Measurements from ENCODE around the gene TPGS1. TPM values are rescaled to one million over a fixed set of nuclear protein-coding genes. Genes with fewer than 3 reads are reported as not detected.

The TPGS1 gene
- total and polyA plus RNA-seq, 2 donors (not counting 3 experiments of a cell fraction or from before 2014, with no cell fraction given), result 20.9 to 24.7 TPM

DNA sequence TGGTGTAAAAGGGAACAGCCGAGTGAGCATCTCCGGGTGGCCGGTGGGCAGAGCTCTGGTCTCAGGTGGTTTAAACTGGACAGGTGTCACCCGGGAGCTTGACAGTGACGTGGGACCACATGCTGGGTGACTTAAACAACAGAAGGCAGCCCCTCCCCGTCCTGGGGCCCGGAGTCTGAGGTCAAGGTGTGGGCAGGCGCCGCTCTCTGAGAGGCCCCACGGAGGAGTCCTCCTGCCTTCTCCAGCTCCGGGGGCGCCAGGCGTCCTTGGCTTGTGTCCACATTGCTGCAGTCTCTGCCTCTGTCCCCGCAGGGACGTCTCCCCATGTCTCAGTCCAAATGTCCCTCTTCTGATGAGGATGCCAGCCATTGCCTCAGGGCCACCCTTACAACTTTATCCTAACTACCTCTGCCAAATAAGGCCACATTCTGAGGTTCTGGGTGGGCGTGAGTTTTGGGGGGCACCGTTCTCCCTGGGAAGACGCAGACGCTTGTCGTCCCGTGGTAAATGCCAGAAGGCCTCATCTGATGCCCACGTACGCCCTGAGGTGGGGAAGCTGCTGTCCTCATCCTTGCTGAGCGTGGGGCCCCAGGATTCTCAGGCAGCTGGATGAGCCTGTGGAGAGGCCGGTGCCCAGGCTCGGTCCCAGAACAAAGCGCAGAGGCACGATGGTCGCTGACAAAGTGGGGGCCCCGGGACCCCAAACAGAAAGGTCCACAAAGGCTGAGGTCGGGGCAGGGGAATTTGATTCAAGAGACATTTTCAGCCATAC, 49.5 kb downstream of the TPGS1 start:
- Histone ChIP-seq H3K4me2 (ENCODE audit: insufficient read depth, low read length) (no peak overlapping the region), H3K4me3 (replicated peaks in 1 of 3; ENCODE audit: insufficient read depth in 1 of 3, low read depth in 1 of 3, low read length in 3 of 3) (no peak overlapping the region), H3K9ac (replicated peaks; ENCODE audit: extremely low read depth, insufficient read depth, low read length) (no peak overlapping the region), H3K4me1 (ENCODE audit: control insufficient read depth, extremely low read depth, insufficient read depth, low read length) (no peaks in the 10 kb centered on the region), H3K79me2 (ENCODE audit: control insufficient read depth, insufficient read depth, low read length) (no peaks in the 10 kb centered on the region), H3K9me3 (replicated peaks; ENCODE audit: control insufficient read depth, insufficient read depth, low read length) (no peaks in the 10 kb centered on the region), H3K9me1 (replicated peaks; ENCODE audit: control insufficient read depth, extremely low read depth, insufficient read depth, low read length) (no peaks in the 10 kb centered on the region), H3K27me3 (ENCODE audit: control insufficient read depth in 2 of 2, insufficient read depth in 2 of 2, low read length in 2 of 2) (no peaks in the 10 kb centered on the region), H3K36me3 (ENCODE audit: control insufficient read depth in 2 of 2, extremely low read depth in 1 of 2, insufficient read depth in 2 of 2, low read length in 2 of 2) (no peaks in the 10 kb centered on the region), H2AFZ (ENCODE audit: low read depth, low read length) (no peak overlapping the region), H3K27ac (ENCODE audit: insufficient read depth, low read depth, low read length) (no peak overlapping the region), H4K20me1 (replicated peaks; ENCODE audit: control insufficient read depth, extremely low read depth, insufficient read depth, low read length) (no peaks in the 10 kb centered on the region)
- TF ChIP-seq, protein P1, sequence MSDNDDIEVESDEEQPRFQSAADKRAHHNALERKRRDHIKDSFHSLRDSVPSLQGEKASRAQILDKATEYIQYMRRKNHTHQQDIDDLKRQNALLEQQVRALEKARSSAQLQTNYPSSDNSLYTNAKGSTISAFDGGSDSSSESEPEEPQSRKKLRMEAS (IDR thresholded peaks at IDR 0.05; ENCODE audit: insufficient read depth, insufficient read length), result no peak
- TF ChIP-seq EZH2 (IDR thresholded peaks at IDR 0.05; ENCODE audit: borderline replicate concordance, low read depth, low read length, severe bottlenecking) (no peak), POLR2A (IDR thresholded peaks at IDR 0.05; ENCODE audit: low read depth, low read length) (no peak), MYC (IDR thresholded peaks at IDR 0.05; ENCODE audit: low read depth, low read length) (no peak), JUN (IDR thresholded peaks at IDR 0.05; ENCODE audit: borderline replicate concordance, insufficient read depth, insufficient read length, low read depth) (no peak), GATA2 (IDR thresholded peaks at IDR 0.05; ENCODE audit: insufficient read depth, insufficient read length, low read depth, low read length) (no peak), POLR2AphosphoS5 (IDR thresholded peaks at IDR 0.05; ENCODE audit: insufficient read depth, low read depth, low read length) (no peak), FOS (IDR thresholded peaks at IDR 0.05; ENCODE audit: borderline replicate concordance, insufficient read depth, low read length) (no peak)
- TF ChIP-seq, protein P2, sequence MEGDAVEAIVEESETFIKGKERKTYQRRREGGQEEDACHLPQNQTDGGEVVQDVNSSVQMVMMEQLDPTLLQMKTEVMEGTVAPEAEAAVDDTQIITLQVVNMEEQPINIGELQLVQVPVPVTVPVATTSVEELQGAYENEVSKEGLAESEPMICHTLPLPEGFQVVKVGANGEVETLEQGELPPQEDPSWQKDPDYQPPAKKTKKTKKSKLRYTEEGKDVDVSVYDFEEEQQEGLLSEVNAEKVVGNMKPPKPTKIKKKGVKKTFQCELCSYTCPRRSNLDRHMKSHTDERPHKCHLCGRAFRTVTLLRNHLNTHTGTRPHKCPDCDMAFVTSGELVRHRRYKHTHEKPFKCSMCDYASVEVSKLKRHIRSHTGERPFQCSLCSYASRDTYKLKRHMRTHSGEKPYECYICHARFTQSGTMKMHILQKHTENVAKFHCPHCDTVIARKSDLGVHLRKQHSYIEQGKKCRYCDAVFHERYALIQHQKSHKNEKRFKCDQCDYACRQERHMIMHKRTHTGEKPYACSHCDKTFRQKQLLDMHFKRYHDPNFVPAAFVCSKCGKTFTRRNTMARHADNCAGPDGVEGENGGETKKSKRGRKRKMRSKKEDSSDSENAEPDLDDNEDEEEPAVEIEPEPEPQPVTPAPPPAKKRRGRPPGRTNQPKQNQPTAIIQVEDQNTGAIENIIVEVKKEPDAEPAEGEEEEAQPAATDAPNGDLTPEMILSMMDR (IDR thresholded peaks at IDR 0.05; ENCODE audit: extremely low read depth in 1 of 2, insufficient read depth in 1 of 2, low read depth in 1 of 2, low read length in 2 of 2), result no peak
- FAIRE-seq (no peak), DNase-seq (ENCODE audit: low read depth, low spot score) (no peak)
- no TSS peak for BruUV-seq (replicated peaks)
- dilution Hi-C loops (cut with MboI; ENCODE audit: extremely low pct_ligation_motif_present, low sequenced_read_pairs) (no loop called here), intact Hi-C loops (cut with micrococcal nuclease) (no loop called here)
- CTCF ChIA-PET, result interaction anchor here (0.9 to 1.0 kb wide), 2 partner anchors 11 to 69 kb away, joined by 3 to 4 read pairs; no protein-coding TSS in a partner anchor
- POLR2A ChIA-PET, result no interaction called here

All from endothelial cell of umbilical vein (primary cell).